ENCODE measurements around the gene WSB2.
"Not testable (repeated sequence)": the region's sequence is repeated elsewhere in the genome, so short reads cannot be mapped to it uniquely, and the experiment has no call there.

Gene WSB2

DNA sequence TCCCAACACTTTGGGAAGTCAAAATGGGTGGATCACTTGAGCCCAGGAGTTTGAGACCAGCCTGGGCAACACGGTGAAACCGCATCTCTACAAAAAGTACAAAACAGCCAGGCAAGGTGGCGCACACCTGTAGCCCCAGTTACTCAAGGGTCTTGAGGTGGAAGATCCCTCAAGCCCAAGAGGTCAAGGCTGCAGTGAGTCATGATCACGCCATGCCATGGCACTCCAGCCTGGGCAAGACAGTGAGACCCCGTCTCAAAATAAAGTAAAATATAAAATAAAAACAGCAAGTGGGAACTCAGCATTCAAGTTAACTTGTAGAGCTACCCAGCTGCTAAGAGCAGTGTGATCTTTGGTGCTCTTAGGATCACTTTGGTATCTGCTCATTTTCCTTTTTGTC lies 31.8 kb downstream of the WSB2 start:
- TF ChIP-seq, protein P1, sequence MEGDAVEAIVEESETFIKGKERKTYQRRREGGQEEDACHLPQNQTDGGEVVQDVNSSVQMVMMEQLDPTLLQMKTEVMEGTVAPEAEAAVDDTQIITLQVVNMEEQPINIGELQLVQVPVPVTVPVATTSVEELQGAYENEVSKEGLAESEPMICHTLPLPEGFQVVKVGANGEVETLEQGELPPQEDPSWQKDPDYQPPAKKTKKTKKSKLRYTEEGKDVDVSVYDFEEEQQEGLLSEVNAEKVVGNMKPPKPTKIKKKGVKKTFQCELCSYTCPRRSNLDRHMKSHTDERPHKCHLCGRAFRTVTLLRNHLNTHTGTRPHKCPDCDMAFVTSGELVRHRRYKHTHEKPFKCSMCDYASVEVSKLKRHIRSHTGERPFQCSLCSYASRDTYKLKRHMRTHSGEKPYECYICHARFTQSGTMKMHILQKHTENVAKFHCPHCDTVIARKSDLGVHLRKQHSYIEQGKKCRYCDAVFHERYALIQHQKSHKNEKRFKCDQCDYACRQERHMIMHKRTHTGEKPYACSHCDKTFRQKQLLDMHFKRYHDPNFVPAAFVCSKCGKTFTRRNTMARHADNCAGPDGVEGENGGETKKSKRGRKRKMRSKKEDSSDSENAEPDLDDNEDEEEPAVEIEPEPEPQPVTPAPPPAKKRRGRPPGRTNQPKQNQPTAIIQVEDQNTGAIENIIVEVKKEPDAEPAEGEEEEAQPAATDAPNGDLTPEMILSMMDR (IDR thresholded peaks at IDR 0.05; ENCODE audit: borderline replicate concordance, control extremely low read depth, extremely low read depth, insufficient read depth, missing control alignments) = no peak
- DNase-seq (ENCODE audit: low spot score) = no peak
- in situ Hi-C loops (cut with MboI; ENCODE audit: low sequenced_read_pairs, unreplicated experiment) = loop anchor here (25.0 kb wide), 1 partner anchor 142 kb away; no protein-coding TSS in a partner anchor

DNA sequence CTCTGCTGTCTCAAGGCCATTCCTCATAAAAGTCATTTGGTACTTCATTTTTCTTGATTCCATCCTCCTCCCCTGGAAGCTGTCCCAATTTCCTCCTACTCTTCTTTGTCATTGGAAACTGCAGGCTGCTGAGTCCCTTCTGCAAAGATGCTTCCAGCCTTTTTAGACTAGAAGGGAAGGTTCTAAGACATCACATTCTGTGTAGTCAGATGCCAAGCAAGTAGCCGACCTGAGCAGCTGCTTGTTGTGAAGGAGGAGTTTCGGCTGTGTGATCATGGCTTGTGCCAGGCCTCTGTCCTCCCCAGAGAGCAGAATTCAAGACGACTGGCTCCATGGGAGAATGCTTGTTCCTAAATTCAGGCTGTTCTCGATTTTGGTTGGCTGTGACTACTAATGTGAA lies 35.8 kb downstream of the WSB2 start:
- in situ Hi-C loops (cut with MboI; ENCODE audit: low sequenced_read_pairs, unreplicated experiment) = loop anchor here (25.0 kb wide), 1 partner anchor 138 kb away; no protein-coding TSS in a partner anchor
- no peak for DNase-seq (ENCODE audit: low spot score)
- TF ChIP-seq, protein P1 (IDR thresholded peaks at IDR 0.05; ENCODE audit: borderline replicate concordance, control extremely low read depth, extremely low read depth, insufficient read depth, missing control alignments) = no peak

GRCh38 chr12:118023301-118023860 lies 37.6 kb downstream of the WSB2 start:
- no peak for DNase-seq (ENCODE audit: low spot score)
- TF ChIP-seq, protein P1 (IDR thresholded peaks at IDR 0.05; ENCODE audit: borderline replicate concordance, control extremely low read depth, extremely low read depth, insufficient read depth, missing control alignments) = no peak
- in situ Hi-C loops (cut with MboI; ENCODE audit: low sequenced_read_pairs, unreplicated experiment) = no loop called here

DNA sequence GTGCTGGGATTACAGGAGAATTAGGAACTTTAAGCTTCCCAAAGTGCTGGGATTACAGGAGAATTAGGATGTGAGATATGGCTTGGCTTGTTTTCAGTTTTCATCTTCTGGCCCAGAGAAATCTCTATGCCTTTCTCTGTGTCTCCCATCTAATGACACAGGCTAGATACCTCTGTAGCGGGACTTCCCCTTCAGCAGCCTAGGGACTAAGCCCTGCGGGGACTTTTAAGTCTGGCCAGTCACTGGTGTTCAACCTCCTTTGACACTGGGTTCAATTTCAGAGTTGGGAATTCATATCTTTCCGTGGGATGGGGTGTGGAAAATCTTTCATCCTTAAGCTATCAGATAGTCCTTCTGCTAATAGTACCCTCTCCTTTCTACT lies 38.3 kb downstream of the WSB2 start:
- TF ChIP-seq, protein P1 (IDR thresholded peaks at IDR 0.05; ENCODE audit: borderline replicate concordance, control extremely low read depth, extremely low read depth, insufficient read depth, missing control alignments) = no peak
- DNase-seq (ENCODE audit: low spot score) = no peak
- in situ Hi-C loops (cut with MboI; ENCODE audit: low sequenced_read_pairs, unreplicated experiment) = no loop called here

- in situ Hi-C loops (cut with MboI; ENCODE audit: low sequenced_read_pairs, unreplicated experiment); DNase-seq (ENCODE audit: low spot score): not testable (repeated sequence)
Observed at GRCh38 chr12:118022097-118022727, 38.8 kb downstream of the WSB2 start.

GRCh38 chr12:118020036-118020435 lies 40.9 kb downstream of the WSB2 start:
- DNase-seq (ENCODE audit: low spot score) = no peak
- in situ Hi-C loops (cut with MboI; ENCODE audit: low sequenced_read_pairs, unreplicated experiment) = no loop called here
- TF ChIP-seq, protein P1 (IDR thresholded peaks at IDR 0.05; ENCODE audit: borderline replicate concordance, control extremely low read depth, extremely low read depth, insufficient read depth, missing control alignments) = no peak

DNA sequence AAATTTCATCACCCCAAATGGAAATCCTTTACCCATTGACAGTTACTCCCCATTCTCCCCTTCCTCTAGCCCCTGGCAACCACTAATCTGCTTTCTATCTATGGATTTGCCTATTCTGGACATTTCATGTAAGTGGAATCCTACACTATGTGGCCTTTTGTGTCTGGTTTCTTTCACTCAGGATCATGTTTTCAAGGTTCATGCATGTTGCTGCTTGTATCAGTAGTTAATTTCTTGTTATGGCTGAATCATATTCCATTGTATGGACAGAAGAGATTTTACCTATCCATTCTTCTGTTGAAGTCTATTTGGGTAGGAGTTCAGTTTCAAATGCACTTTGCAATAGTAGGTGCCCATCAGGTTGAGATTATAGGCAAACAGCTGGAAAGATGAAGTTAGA lies 43.1 kb downstream of the WSB2 start:
- TF ChIP-seq, protein P1 (IDR thresholded peaks at IDR 0.05; ENCODE audit: borderline replicate concordance, control extremely low read depth, extremely low read depth, insufficient read depth, missing control alignments) = no peak
- in situ Hi-C loops (cut with MboI; ENCODE audit: low sequenced_read_pairs, unreplicated experiment) = no loop called here
- no peak for DNase-seq (ENCODE audit: low spot score)
